ENCODE data around the gene KIAA1217. TPM values are rescaled to one million over a fixed set of nuclear protein-coding genes. Genes with fewer than 3 reads are reported as not detected.

KIAA1217 gene
- total RNA-seq, 1 experiment from 2014 or later: 48.3 TPM

- TF ChIP-seq CTCF (IDR thresholded peaks at IDR 0.05; ENCODE audit: unreplicated experiment): no peak
- H3K9me3 Mint-ChIP-seq (ENCODE audit: unreplicated experiment): no peaks in the 10 kb centered on the region
- peaks cover under 1% of the 10 kb centered on the region for H3K4me1 Mint-ChIP-seq (ENCODE audit: insufficient read depth, unreplicated experiment)
- peaks cover 68% of the 10 kb centered on the region for H3K36me3 Mint-ChIP-seq (ENCODE audit: insufficient read depth, unreplicated experiment)
- no peak overlapping the region for H3K4me3 Mint-ChIP-seq (ENCODE audit: unreplicated experiment)
- intact Hi-C loops (cut with micrococcal nuclease): no loop called here
- no TSS peak for BruUV-seq (replicated peaks)
- H3K27me3 Mint-ChIP-seq (ENCODE audit: insufficient read depth, unreplicated experiment): no peaks in the 10 kb centered on the region
- no peak overlapping the region for H3K27ac Mint-ChIP-seq (ENCODE audit: low read depth, unreplicated experiment)
- ChIA-PET CTCF (interaction anchor here (0.7 to 0.9 kb wide), 2 partner anchors 22 to 1339 kb away, joined by 3 read pairs; no protein-coding TSS in a partner anchor), POLR2A (interaction anchor here (0.6 to 1.7 kb wide), 3 partner anchors 13 to 499 kb away, joined by 3 read pairs; no protein-coding TSS in a partner anchor)
- no peak for DNase-seq (ENCODE audit: unreplicated experiment)
These were observed 288.0 kb downstream of the KIAA1217 start for GRCh38 chr10:24496906-24497305.

- Mint-ChIP-seq H3K9me3 (ENCODE audit: unreplicated experiment) (no peaks in the 10 kb centered on the region), H3K4me1 (ENCODE audit: insufficient read depth, unreplicated experiment) (no peaks in the 10 kb centered on the region), H3K36me3 (ENCODE audit: insufficient read depth, unreplicated experiment) (peaks cover 76% of the 10 kb centered on the region), H3K27me3 (ENCODE audit: insufficient read depth, unreplicated experiment) (no peaks in the 10 kb centered on the region), H3K27ac (ENCODE audit: low read depth, unreplicated experiment) (no peak overlapping the region), H3K4me3 (ENCODE audit: unreplicated experiment) (no peak overlapping the region)
- no TSS peak for BruUV-seq (replicated peaks)
- ChIA-PET POLR2A (interaction anchor here (0.7 to 1.8 kb wide), 2 partner anchors 18 to 35 kb away, joined by 4 to 7 read pairs; no protein-coding TSS in a partner anchor), CTCF (interaction anchor here (0.6 to 12.7 kb wide), 13 partner anchors 8 to 506 kb away, joined by 3 to 108 read pairs (median 4); no protein-coding TSS in a partner anchor)
- DNase-seq (ENCODE audit: unreplicated experiment): no peak
- intact Hi-C loops (cut with micrococcal nuclease): loop anchor here (5.0 kb wide), 2 partner anchors 84 to 509 kb away; no protein-coding TSS in a partner anchor
- no peak for TF ChIP-seq CTCF (IDR thresholded peaks at IDR 0.05; ENCODE audit: unreplicated experiment)
These were observed 292.2 kb downstream of the KIAA1217 start for GRCh38 chr10:24501056-24501711.

- no TSS peak for BruUV-seq (replicated peaks)
- H3K9me3 Mint-ChIP-seq (ENCODE audit: unreplicated experiment): no peaks in the 10 kb centered on the region
- no peak for DNase-seq (ENCODE audit: unreplicated experiment)
- intact Hi-C loops (cut with micrococcal nuclease): loop anchor here (2.0 to 5.0 kb wide), 4 partner anchors 85 to 510 kb away; no protein-coding TSS in a partner anchor
- ChIA-PET CTCF (interaction anchor here (0.6 to 12.7 kb wide), 19 partner anchors 8 to 508 kb away, joined by 3 to 108 read pairs (median 4); no protein-coding TSS in a partner anchor), POLR2A (interaction anchor here (2.0 to 3.2 kb wide), 2 partner anchors 19 to 35 kb away, joined by 8 to 20 read pairs; no protein-coding TSS in a partner anchor)
- no peak overlapping the region for H3K4me3 Mint-ChIP-seq (ENCODE audit: unreplicated experiment)
- H3K36me3 Mint-ChIP-seq (ENCODE audit: insufficient read depth, unreplicated experiment): peaks cover 76% of the 10 kb centered on the region
- no peak for TF ChIP-seq CTCF (IDR thresholded peaks at IDR 0.05; ENCODE audit: unreplicated experiment)
- H3K27ac Mint-ChIP-seq (ENCODE audit: low read depth, unreplicated experiment): no peak overlapping the region
- H3K27me3 Mint-ChIP-seq (ENCODE audit: insufficient read depth, unreplicated experiment): no peaks in the 10 kb centered on the region
- no peaks in the 10 kb centered on the region for H3K4me1 Mint-ChIP-seq (ENCODE audit: insufficient read depth, unreplicated experiment)
These were observed 293.1 kb downstream of the KIAA1217 start for GRCh38 chr10:24502006-24502405.

GRCh38 chr10:24502801-24503460 lies 294.0 kb downstream of the KIAA1217 start:
- POLR2A ChIA-PET: interaction anchor here (2.0 to 3.2 kb wide), 2 partner anchors 19 to 36 kb away, joined by 8 to 20 read pairs; no protein-coding TSS in a partner anchor
- Mint-ChIP-seq H3K27me3 (ENCODE audit: insufficient read depth, unreplicated experiment) (no peaks in the 10 kb centered on the region), H3K4me3 (ENCODE audit: unreplicated experiment) (no peak overlapping the region), H3K36me3 (ENCODE audit: insufficient read depth, unreplicated experiment) (peaks cover 85% of the 10 kb centered on the region), H3K27ac (ENCODE audit: low read depth, unreplicated experiment) (no peak overlapping the region), H3K9me3 (ENCODE audit: unreplicated experiment) (no peaks in the 10 kb centered on the region), H3K4me1 (ENCODE audit: insufficient read depth, unreplicated experiment) (no peaks in the 10 kb centered on the region)
- CTCF ChIA-PET: interaction anchor here (0.5 to 12.7 kb wide), 26 partner anchors 9 to 1407 kb away, joined by 3 to 108 read pairs (median 4); partner anchors contain the start of gene KIAA1217
- no peak for TF ChIP-seq CTCF (IDR thresholded peaks at IDR 0.05; ENCODE audit: unreplicated experiment)
- no TSS peak for BruUV-seq (replicated peaks)
- DNase-seq (ENCODE audit: unreplicated experiment): no peak
- intact Hi-C loops (cut with micrococcal nuclease): loop anchor here (1.0 to 5.0 kb wide), 7 partner anchors 36 to 511 kb away; no protein-coding TSS in a partner anchor
